CD4-positive, CD25-positive, alpha-beta regulatory T cell (primary cell): ENCODE results near the gene YPEL4. TPM values are rescaled to one million over a fixed set of nuclear protein-coding genes. Genes with fewer than 3 reads are reported as not detected.

Experiments used
- ATAC-seq, 2 donors: fragments of 150-1000 bp; cut with Tn5 transposase; one replicate each; pipeline ENCODE4 v1.10.0; 2021; ENCODE audit warnings: low read depth in 2 of 2, moderate number of reproducible peaks in 2 of 2, moderate library complexity in 1 of 2
- DNase-seq, 3 donors: peaks; one replicate each; pipeline versions ENCODE4 v3.0.0 to v3.0.0-alpha.2; 2012 to 2022; ENCODE audit warnings: mixed read lengths in 1 of 3
- H3K27ac ChIP-seq: one replicate; pipeline ENCODE4 v1.7.0; 2013; ENCODE audit warnings: mild to moderate bottlenecking, low read length; ENCODE audit not compliant: insufficient read depth, poor library complexity, severe bottlenecking
- H3K27me3 ChIP-seq: one replicate; pipeline ENCODE4 v1.7.0; 2013; ENCODE audit warnings: low read length; ENCODE audit not compliant: control insufficient read depth, insufficient read depth
- H3K36me3 ChIP-seq: one replicate; pipeline ENCODE4 v1.7.0; 2013; ENCODE audit warnings: mild to moderate bottlenecking, low read length, moderate library complexity; ENCODE audit not compliant: control insufficient read depth, insufficient read depth
- H3K4me1 ChIP-seq: 2 replicates; pipeline ENCODE4 v1.7.0; 2013; ENCODE audit warnings: mild to moderate bottlenecking, low read length; ENCODE audit not compliant: insufficient read depth, control insufficient read depth, poor library complexity, severe bottlenecking
- H3K4me3 ChIP-seq: one replicate; pipeline ENCODE4 v1.7.0; 2013; ENCODE audit warnings: low read depth, mild to moderate bottlenecking, low read length, moderate library complexity
- H3K9me3 ChIP-seq, 2 experiments: 1 replicate in 1 of 2; 2 replicates in 1 of 2; pipeline ENCODE4 v1.7.0; 2013; ENCODE audit warnings: low read length in 2 of 2, mild to moderate bottlenecking in 1 of 2, moderate library complexity in 1 of 2; ENCODE audit not compliant: control insufficient read depth in 2 of 2
- H3K27ac Mint-ChIP-seq, 3 donors: one replicate each; pipeline ENCODE4 v1.8.0; 2020 to 2022; ENCODE audit warnings: mild to moderate bottlenecking in 3 of 3, mixed read lengths in 3 of 3, moderate library complexity in 2 of 3
- H3K27me3 Mint-ChIP-seq: one replicate; pipeline ENCODE4 v1.8.0; 2022; ENCODE audit warnings: mild to moderate bottlenecking, mixed read lengths
- H3K36me3 Mint-ChIP-seq: one replicate; pipeline ENCODE4 v1.8.0; 2020; ENCODE audit warnings: mixed read lengths
- H3K4me1 Mint-ChIP-seq, 4 donors: one replicate each; pipeline ENCODE4 v1.8.0; 2020 to 2022; ENCODE audit warnings: mixed read lengths in 4 of 4, mild to moderate bottlenecking in 1 of 4
- H3K4me3 Mint-ChIP-seq, 4 donors: one replicate each; pipeline ENCODE4 v1.8.0; 2020 to 2022; ENCODE audit warnings: mild to moderate bottlenecking in 4 of 4, mixed read lengths in 4 of 4, moderate library complexity in 3 of 4
- H3K9me3 Mint-ChIP-seq, 7 donors: one replicate each; pipeline ENCODE4 v1.8.0; 2020 to 2022; ENCODE audit warnings: mixed read lengths in 7 of 7, mild to moderate bottlenecking in 3 of 7, moderate library complexity in 2 of 7
- polyA plus RNA-seq, 4 donors: library from polyadenylated mRNA; unstranded; fragments of 300-500 nt; fragmentation: Illumina TruSeq; gene quantifications; one replicate each; pipeline ENCODE4 v1.2.3, GENCODE V29; 2021
- total RNA-seq: library from RNA; stranded (reverse); gene quantifications from one replicate; pipeline ENCODE4 v1.2.3, GENCODE V29; 2022

YPEL4 gene
- total and polyA plus RNA-seq, 5 donors from 2014 or later: 0.13 to 0.99 (median 0.41) TPM; not detected in 2

DNA sequence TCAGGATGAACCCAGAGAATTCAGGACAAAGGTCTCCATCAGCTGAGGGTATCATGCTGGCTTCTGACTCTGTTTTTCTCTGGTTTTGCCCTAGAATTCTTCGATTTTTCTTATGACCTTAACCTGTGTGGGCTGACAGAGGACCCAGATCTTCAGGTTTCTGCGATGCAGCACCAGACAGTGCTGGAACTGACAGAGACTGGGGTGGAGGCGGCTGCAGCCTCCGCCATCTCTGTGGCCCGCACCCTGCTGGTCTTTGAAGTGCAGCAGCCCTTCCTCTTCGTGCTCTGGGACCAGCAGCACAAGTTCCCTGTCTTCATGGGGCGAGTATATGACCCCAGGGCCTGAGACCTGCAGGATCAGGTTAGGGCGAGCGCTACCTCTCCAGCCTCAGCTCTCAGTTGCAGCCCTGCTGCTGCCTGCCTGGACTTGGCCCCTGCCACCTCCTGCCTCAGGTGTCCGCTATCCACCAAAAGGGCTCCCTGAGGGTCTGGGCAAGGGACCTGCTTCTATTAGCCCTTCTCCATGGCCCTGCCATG lies 35.4 kb downstream of the YPEL4 start:
- no peaks in the 10 kb centered on the region for H3K36me3 ChIP-seq
- Mint-ChIP-seq H3K27ac (no peak overlapping the region), H3K4me3 (no peak overlapping the region), H3K9me3 (peaks cover 0 to 4% (median 0%) of the 10 kb centered on the region in 7 donors), H3K4me1 (no peaks in the 10 kb centered on the region), H3K36me3 (no peaks in the 10 kb centered on the region), H3K27me3 (peaks cover 13% of the 10 kb centered on the region)
- no peak for DNase-seq
- H3K27me3 ChIP-seq: peaks cover 3% of the 10 kb centered on the region
- no peak for ATAC-seq
- no peak overlapping the region for H3K4me3 ChIP-seq
- H3K4me1 ChIP-seq: no peaks in the 10 kb centered on the region
- H3K27ac ChIP-seq: no peak overlapping the region
- H3K9me3 ChIP-seq: peaks cover 2% of the 10 kb centered on the region in 2 experiments

DNA sequence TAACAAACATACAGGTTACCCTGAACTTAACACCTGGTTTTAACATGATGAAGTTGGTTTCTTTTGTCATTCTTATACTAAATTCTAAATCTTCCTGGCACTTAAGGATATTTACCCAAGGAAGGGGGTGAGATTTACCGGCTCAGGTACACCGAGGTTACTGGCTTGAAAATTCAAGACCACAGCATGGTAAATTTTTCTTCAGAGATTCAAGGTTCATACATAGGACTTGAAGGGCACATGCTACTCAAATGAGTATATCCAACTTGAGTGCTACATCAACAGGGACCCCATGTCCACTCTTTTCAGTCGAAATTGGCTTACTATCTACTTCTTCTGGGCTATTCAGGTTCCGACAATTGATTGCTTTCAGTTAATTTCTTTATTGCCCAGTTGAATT lies 39.5 kb downstream of the YPEL4 start:
- ATAC-seq (no peak), DNase-seq (no peak)
- Histone ChIP-seq H3K27ac (no peak overlapping the region), H3K36me3 (no peaks in the 10 kb centered on the region), H3K4me3 (no peak overlapping the region), H3K9me3 (no peaks in the 10 kb centered on the region), H3K27me3 (peaks cover 4% of the 10 kb centered on the region), H3K4me1 (no peaks in the 10 kb centered on the region)
- Mint-ChIP-seq H3K9me3 (peaks cover 0 to 1% (median 0%) of the 10 kb centered on the region in 7 donors), H3K4me3 (no peak overlapping the region), H3K27ac (no peak overlapping the region), H3K4me1 (no peaks in the 10 kb centered on the region), H3K27me3 (peaks cover 14% of the 10 kb centered on the region), H3K36me3 (no peaks in the 10 kb centered on the region)

DNA sequence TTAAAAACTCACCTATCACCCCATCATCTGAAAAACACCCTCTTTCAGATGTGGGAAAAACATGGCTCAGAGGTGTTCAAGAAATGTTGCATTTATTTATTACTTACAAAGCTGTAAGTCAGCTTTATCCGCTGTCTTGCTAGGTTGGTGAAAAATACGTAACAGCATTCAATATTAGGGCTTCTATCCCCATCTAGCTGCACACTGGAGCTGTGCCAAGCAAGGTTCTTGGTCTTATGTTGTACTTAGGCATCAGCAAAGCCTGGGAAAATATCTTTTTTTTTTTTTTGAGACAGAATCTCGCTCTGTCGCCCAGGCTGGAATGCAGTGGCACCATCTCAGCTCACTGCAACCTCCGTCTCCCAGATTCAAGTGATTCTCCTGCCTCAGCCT lies 44.7 kb downstream of the YPEL4 start:
- H3K9me3 ChIP-seq: no peaks in the 10 kb centered on the region
- H3K4me3 Mint-ChIP-seq: no peak overlapping the region
- peaks cover 0 to 6% (median 0%) of the 10 kb centered on the region in 4 donors for H3K4me1 Mint-ChIP-seq
- H3K4me3 ChIP-seq: no peak overlapping the region
- no peak overlapping the region for H3K27ac Mint-ChIP-seq
- no peaks in the 10 kb centered on the region for H3K4me1 ChIP-seq
- DNase-seq (peak in 1 of 3 donors; percentile 7), ATAC-seq (no peak)
- no peaks in the 10 kb centered on the region for H3K36me3 ChIP-seq
- H3K27me3 ChIP-seq: peaks cover 3% of the 10 kb centered on the region
- no peaks in the 10 kb centered on the region for H3K36me3 Mint-ChIP-seq
- peaks cover 0 to 4% (median 0%) of the 10 kb centered on the region in 7 donors for H3K9me3 Mint-ChIP-seq
- no peak overlapping the region for H3K27ac ChIP-seq
- peaks cover 15% of the 10 kb centered on the region for H3K27me3 Mint-ChIP-seq

DNA sequence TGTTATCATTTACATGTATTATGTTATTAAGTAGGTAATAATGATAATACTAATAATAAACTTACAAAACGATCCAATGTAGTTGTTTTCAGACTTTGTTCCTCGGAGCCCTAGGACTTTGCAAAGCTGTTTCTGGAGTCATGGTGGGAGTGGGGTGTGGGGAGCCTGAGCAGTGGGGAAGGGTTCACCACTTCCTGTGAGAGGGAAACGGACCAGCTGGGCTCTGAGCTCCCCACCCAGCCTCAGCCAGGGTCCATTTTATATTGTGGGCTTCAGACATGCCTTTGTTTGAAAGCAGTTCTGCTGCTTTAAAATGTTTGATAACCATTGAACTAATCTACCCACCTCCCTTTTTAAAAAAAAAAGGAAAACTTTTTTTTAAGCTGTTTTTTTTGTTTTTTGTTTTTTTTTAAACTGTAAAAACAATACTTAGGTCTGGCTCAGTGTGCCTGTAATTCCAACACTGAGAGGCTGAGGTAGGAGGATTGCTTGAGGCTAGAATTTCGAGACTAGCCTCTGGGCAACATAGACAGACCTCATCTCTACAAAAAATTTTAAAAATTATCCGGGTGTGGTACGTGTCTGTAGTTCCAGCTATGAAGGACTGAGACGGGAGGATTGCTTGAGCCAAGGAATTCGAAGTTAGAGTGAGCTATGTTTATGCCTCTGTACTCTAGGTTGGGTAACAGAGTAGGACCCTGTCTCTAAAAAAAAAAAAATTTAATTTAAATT lies 45.2 kb downstream of the YPEL4 start:
- Mint-ChIP-seq H3K36me3 (no peaks in the 10 kb centered on the region), H3K27ac (no peak overlapping the region), H3K4me3 (no peak overlapping the region), H3K4me1 (peaks cover 0 to 6% (median 0%) of the 10 kb centered on the region in 4 donors), H3K9me3 (peaks cover 0 to 4% (median 0%) of the 10 kb centered on the region in 7 donors), H3K27me3 (peaks cover 19% of the 10 kb centered on the region)
- no peak overlapping the region for H3K27ac ChIP-seq
- H3K27me3 ChIP-seq: peaks cover 4% of the 10 kb centered on the region
- DNase-seq: peak in 1 of 3 donors; percentile 8
- ATAC-seq: no peak
- H3K4me3 ChIP-seq: no peak overlapping the region
- H3K36me3 ChIP-seq: no peaks in the 10 kb centered on the region
- H3K9me3 ChIP-seq: no peaks in the 10 kb centered on the region
- no peaks in the 10 kb centered on the region for H3K4me1 ChIP-seq

DNA sequence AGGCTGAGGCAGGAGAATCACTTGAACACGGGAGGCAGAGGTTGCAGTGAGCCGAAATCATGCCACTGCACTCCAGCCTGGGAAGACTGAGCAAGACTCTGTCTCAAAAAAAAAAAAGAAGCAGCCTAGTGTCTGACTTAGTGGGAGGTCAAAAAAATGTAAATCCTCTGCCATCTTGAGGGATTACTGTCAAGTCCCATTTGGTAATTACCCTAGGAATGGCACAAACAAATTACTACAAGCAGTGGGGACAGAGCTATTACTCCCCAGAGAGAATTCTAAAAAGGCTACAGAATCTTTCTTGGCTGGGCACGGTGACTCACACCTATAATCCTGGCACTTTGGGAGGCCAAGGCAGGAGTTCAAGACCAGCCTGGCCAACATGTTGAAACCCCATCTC lies 48.4 kb downstream of the YPEL4 start:
- H3K4me1 Mint-ChIP-seq: peaks cover 0 to 6% (median 0%) of the 10 kb centered on the region in 4 donors
- DNase-seq (no peak), ATAC-seq (no peak)
- no peak overlapping the region for H3K4me3 Mint-ChIP-seq
- Histone ChIP-seq H3K4me1 (no peaks in the 10 kb centered on the region), H3K4me3 (no peak overlapping the region), H3K36me3 (no peaks in the 10 kb centered on the region), H3K27ac (no peak overlapping the region), H3K27me3 (peaks cover 13% of the 10 kb centered on the region), H3K9me3 (no peaks in the 10 kb centered on the region)
- no peaks in the 10 kb centered on the region for H3K36me3 Mint-ChIP-seq
- peaks cover 0 to 8% (median 0%) of the 10 kb centered on the region in 7 donors for H3K9me3 Mint-ChIP-seq
- H3K27me3 Mint-ChIP-seq: peaks cover 20% of the 10 kb centered on the region
- no peak overlapping the region for H3K27ac Mint-ChIP-seq

DNA sequence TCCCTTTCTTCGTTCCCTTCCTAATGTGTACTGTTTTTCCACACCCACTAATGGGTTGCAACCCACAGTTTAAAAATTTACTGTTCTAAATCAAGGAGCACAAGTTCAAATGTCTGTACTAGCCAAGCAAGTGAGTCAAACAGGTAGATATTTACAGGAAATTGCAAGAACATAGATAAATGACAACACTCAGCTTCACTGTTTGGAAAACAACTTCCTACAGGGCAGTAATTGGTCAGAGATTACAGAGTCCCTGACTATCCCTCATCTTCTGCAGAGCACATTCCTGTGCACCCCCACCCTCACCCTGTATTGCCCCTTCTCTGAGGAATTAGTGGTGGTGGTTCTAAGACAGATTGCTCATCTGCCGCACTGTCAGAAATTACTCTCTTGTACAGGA lies 50.3 kb downstream of the YPEL4 start:
- peaks cover 0 to 7% (median 0%) of the 10 kb centered on the region in 7 donors for H3K9me3 Mint-ChIP-seq
- peaks cover 0 to 2% (median 0%) of the 10 kb centered on the region in 4 donors for H3K4me1 Mint-ChIP-seq
- ATAC-seq (no peak), DNase-seq (no peak)
- no peaks in the 10 kb centered on the region for H3K4me1 ChIP-seq
- H3K4me3 Mint-ChIP-seq: no peak overlapping the region
- H3K4me3 ChIP-seq: no peak overlapping the region
- no peaks in the 10 kb centered on the region for H3K9me3 ChIP-seq
- H3K27me3 Mint-ChIP-seq: peaks cover 25% of the 10 kb centered on the region
- H3K27ac ChIP-seq: no peak overlapping the region
- H3K27me3 ChIP-seq: peaks cover 15% of the 10 kb centered on the region
- H3K36me3 Mint-ChIP-seq: no peaks in the 10 kb centered on the region
- H3K27ac Mint-ChIP-seq: no peak overlapping the region
- H3K36me3 ChIP-seq: no peaks in the 10 kb centered on the region

DNA sequence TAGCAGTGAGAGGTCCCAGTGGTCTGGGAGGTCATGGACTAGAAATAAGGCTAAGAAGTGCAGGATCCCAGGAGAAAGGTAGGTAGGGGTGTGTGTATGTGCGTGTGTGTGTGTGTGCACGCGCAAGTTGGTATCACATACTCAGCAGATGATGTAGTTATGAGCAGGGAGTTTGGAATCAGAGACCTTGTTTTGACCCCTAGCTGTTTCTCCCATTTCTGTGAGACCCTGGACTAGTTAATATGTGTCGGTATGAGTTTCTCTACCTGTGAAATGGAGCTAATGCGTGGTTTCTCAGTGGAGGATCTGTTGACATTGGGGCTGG lies 50.9 kb downstream of the YPEL4 start:
- peaks cover 0 to 7% (median 0%) of the 10 kb centered on the region in 7 donors for H3K9me3 Mint-ChIP-seq
- Histone ChIP-seq H3K27me3 (peaks cover 15% of the 10 kb centered on the region), H3K4me1 (no peaks in the 10 kb centered on the region), H3K36me3 (no peaks in the 10 kb centered on the region), H3K4me3 (no peak overlapping the region), H3K9me3 (no peaks in the 10 kb centered on the region), H3K27ac (no peak overlapping the region)
- H3K4me1 Mint-ChIP-seq: no peaks in the 10 kb centered on the region
- no peak overlapping the region for H3K27ac Mint-ChIP-seq
- peaks cover 30% of the 10 kb centered on the region for H3K27me3 Mint-ChIP-seq
- H3K36me3 Mint-ChIP-seq: no peaks in the 10 kb centered on the region
- H3K4me3 Mint-ChIP-seq: no peak overlapping the region
- ATAC-seq (no peak), DNase-seq (no peak)
